Dedifferentiated amniotic fluid mesenchymal stem cell (primary cell): ENCODE measurements around the gene ARID3C.

Experiments used
- DNase-seq: peaks from one replicate; pipeline ENCODE4 v3.0.0-alpha.2; 2016; ENCODE audit errors: extremely low spot score

The ARID3C gene

GRCh38 chr9:34628656-34629490 lies at the start of gene ARID3C:
Gene ARID3C, minus strand, starts transcription at chr9:34629066. Its CDS starts 1,052 bp downstream, at chr9:34628014.
- no peak for DNase-seq

- no peak for DNase-seq
These were observed 47.0 kb upstream of the ARID3C start for GRCh38 chr9:34675869-34676268.

GRCh38 chr9:34675048-34675714 lies 46.3 kb upstream of the ARID3C start:
- DNase-seq = no peak

- no peak for DNase-seq
These were observed 45.6 kb upstream of the ARID3C start for GRCh38 chr9:34674440-34674839.

- DNase-seq = no peak
These were observed 42.4 kb upstream of the ARID3C start for GRCh38 chr9:34671307-34671706.

GRCh38 chr9:34669809-34670562 lies 41.1 kb upstream of the ARID3C start:
- no peak for DNase-seq

- peak; percentile 97 for DNase-seq
These were observed 36.8 kb upstream of the ARID3C start for GRCh38 chr9:34665381-34666250.

- no peak for DNase-seq
These were observed 36.2 kb upstream of the ARID3C start for GRCh38 chr9:34665067-34665380.

GRCh38 chr9:34664281-34665066 lies 35.6 kb upstream of the ARID3C start:
- DNase-seq = peak; percentile 60

- DNase-seq = no peak
These were observed 34.4 kb upstream of the ARID3C start for GRCh38 chr9:34663303-34663605.

- no peak for DNase-seq
These were observed 33.8 kb upstream of the ARID3C start, which contains the start of gene CCL27 for GRCh38 chr9:34662526-34663302. Gene CCL27, minus strand, starts transcription at chr9:34662657. Its CDS starts 24 bp downstream, at chr9:34662633.

GRCh38 chr9:34659592-34660253 lies 30.9 kb upstream of the ARID3C start:
- DNase-seq = no peak

GRCh38 chr9:34658461-34658860 lies 29.6 kb upstream of the ARID3C start:
- DNase-seq = no peak

- DNase-seq = no peak
These were observed 28.1 kb upstream of the ARID3C start for GRCh38 chr9:34656992-34657391.

- DNase-seq = no peak
These were observed 26.5 kb upstream of the ARID3C start for GRCh38 chr9:34655394-34655793.

- DNase-seq = peak; percentile 76
These were observed 25.6 kb upstream of the ARID3C start for GRCh38 chr9:34654323-34655051.

GRCh38 chr9:34653151-34654072 lies 24.5 kb upstream of the ARID3C start:
- DNase-seq = peak; percentile 31

- DNase-seq = no peak
These were observed 23.7 kb upstream of the ARID3C start for GRCh38 chr9:34652602-34653000.
